Mammary epithelial cell (primary cell): ENCODE results near the gene SHANK1.

Source experiments
- CTCF ChIP-seq, 2 donors: IDR thresholded peaks in 1 of 2; conservative IDR thresholded peaks in 1 of 2; 2 replicates each; pipeline ENCODE4 v1.5.1; 2011 to 2012; ENCODE audit warnings: inconsistent platforms in 2 of 2, low read length in 2 of 2, mild to moderate bottlenecking in 2 of 2, control low read depth in 1 of 2, low read depth in 1 of 2; ENCODE audit not compliant: insufficient read depth in 1 of 2; ENCODE audit errors: extremely low read depth in 1 of 2
- EZH2 ChIP-seq: IDR thresholded peaks from 2 replicates; pipeline ENCODE4 v1.6.1; 2012; ENCODE audit warnings: low read length, inconsistent platforms, borderline replicate concordance

GRCh38 chr19:50728084-50728737, 8.6 kb upstream of the SHANK1 start:
- no peak for TF ChIP-seq CTCF (conservative IDR thresholded peaks at IDR 0.05 in 1 of 2, IDR thresholded peaks at IDR 0.05 in 1 of 2; ENCODE audit: extremely low read depth in 1 of 2, insufficient read depth in 1 of 2, low read depth in 1 of 2, low read length in 2 of 2)
- TF ChIP-seq EZH2: no peak
